ENCODE results near the gene PLA1A.

- TF ChIP-seq ZNF830 (tag by site-specific recombination; IDR thresholded peaks at IDR 0.05; ENCODE audit: low read depth) (no peak), REST (tag by site-specific recombination; IDR thresholded peaks at IDR 0.05) (no peak), CTCF (tag by site-specific recombination; IDR thresholded peaks at IDR 0.05) (no peak), ZNF292 (tag by site-specific recombination; IDR thresholded peaks at IDR 0.05; ENCODE audit: borderline replicate concordance, low read depth) (no peak), ZNF274 (IDR thresholded peaks at IDR 0.05; ENCODE audit: low read length) (no peak), ZNF274 (tag by site-specific recombination; IDR thresholded peaks at IDR 0.05; ENCODE audit: borderline replicate concordance) (no peak), KLF10 (tag by site-specific recombination; IDR thresholded peaks at IDR 0.05) (no peak), ZNF24 (tag by site-specific recombination; IDR thresholded peaks at IDR 0.05) (no peak), ZNF121 (tag by site-specific recombination; IDR thresholded peaks at IDR 0.05) (no peak), PRDM10 (tag by site-specific recombination; IDR thresholded peaks at IDR 0.05) (no peak), ZNF518A (tag by site-specific recombination; conservative IDR thresholded peaks at IDR 0.05; ENCODE audit: low read depth) (no peak), ZNF585B (tag by site-specific recombination; IDR thresholded peaks at IDR 0.05) (no peak), ZNF792 (tag by site-specific recombination; IDR thresholded peaks at IDR 0.05) (no peak), ZBTB8A (tag by site-specific recombination; IDR thresholded peaks at IDR 0.05) (no peak)
- TF ChIP-seq, protein P1, sequence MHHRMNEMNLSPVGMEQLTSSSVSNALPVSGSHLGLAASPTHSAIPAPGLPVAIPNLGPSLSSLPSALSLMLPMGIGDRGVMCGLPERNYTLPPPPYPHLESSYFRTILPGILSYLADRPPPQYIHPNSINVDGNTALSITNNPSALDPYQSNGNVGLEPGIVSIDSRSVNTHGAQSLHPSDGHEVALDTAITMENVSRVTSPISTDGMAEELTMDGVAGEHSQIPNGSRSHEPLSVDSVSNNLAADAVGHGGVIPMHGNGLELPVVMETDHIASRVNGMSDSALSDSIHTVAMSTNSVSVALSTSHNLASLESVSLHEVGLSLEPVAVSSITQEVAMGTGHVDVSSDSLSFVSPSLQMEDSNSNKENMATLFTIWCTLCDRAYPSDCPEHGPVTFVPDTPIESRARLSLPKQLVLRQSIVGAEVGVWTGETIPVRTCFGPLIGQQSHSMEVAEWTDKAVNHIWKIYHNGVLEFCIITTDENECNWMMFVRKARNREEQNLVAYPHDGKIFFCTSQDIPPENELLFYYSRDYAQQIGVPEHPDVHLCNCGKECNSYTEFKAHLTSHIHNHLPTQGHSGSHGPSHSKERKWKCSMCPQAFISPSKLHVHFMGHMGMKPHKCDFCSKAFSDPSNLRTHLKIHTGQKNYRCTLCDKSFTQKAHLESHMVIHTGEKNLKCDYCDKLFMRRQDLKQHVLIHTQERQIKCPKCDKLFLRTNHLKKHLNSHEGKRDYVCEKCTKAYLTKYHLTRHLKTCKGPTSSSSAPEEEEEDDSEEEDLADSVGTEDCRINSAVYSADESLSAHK (tag by site-specific recombination; IDR thresholded peaks at IDR 0.05), result no peak
Observed at GRCh38 chr3:119611664-119612063, 14.0 kb downstream of the PLA1A start.
